ENCODE measurements around the gene MAN2B2.
"Not testable (repeated sequence)": the region's sequence is repeated elsewhere in the genome, so short reads cannot be mapped to it uniquely, and the experiment has no call there.

The MAN2B2 gene

GRCh38 chr4:6620296-6620695 lies 45.3 kb downstream of the MAN2B2 start:
- FAIRE-seq = no peak
- no peak for DNase-seq (ENCODE audit: insufficient read length)
- TF ChIP-seq POLR2AphosphoS5 (IDR thresholded peaks at IDR 0.05; ENCODE audit: low read depth, low read length) (no peak), TAF1 (IDR thresholded peaks at IDR 0.05; ENCODE audit: borderline replicate concordance, low read depth, low read length) (no peak), POLR2A (IDR thresholded peaks at IDR 0.05; ENCODE audit: low read depth, low read length) (no peak)

- no peak for DNase-seq (ENCODE audit: insufficient read length)
- TF ChIP-seq POLR2AphosphoS5 (IDR thresholded peaks at IDR 0.05; ENCODE audit: low read depth, low read length) (no peak), TAF1 (IDR thresholded peaks at IDR 0.05; ENCODE audit: borderline replicate concordance, low read depth, low read length) (no peak), POLR2A (IDR thresholded peaks at IDR 0.05; ENCODE audit: low read depth, low read length) (no peak)
- no peak for FAIRE-seq
Observed at GRCh38 chr4:6620891-6621555, 46.0 kb downstream of the MAN2B2 start.

GRCh38 chr4:6621556-6621927 lies 46.6 kb downstream of the MAN2B2 start:
- FAIRE-seq (no peak), DNase-seq (ENCODE audit: insufficient read length) (no peak)
- TF ChIP-seq POLR2AphosphoS5 (IDR thresholded peaks at IDR 0.05; ENCODE audit: low read depth, low read length) (no peak), POLR2A (IDR thresholded peaks at IDR 0.05; ENCODE audit: low read depth, low read length) (no peak), TAF1 (IDR thresholded peaks at IDR 0.05; ENCODE audit: borderline replicate concordance, low read depth, low read length) (no peak)

GRCh38 chr4:6622744-6623143 lies 47.8 kb downstream of the MAN2B2 start:
- FAIRE-seq = no peak
- DNase-seq (ENCODE audit: insufficient read length) = no peak
- TF ChIP-seq TAF1 (IDR thresholded peaks at IDR 0.05; ENCODE audit: borderline replicate concordance, low read depth, low read length) = no peak
- TF ChIP-seq POLR2AphosphoS5 (IDR thresholded peaks at IDR 0.05; ENCODE audit: low read depth, low read length) = no peak
- no peak for TF ChIP-seq POLR2A (IDR thresholded peaks at IDR 0.05; ENCODE audit: low read depth, low read length)

- no peak for DNase-seq (ENCODE audit: insufficient read length)
- TF ChIP-seq POLR2A (IDR thresholded peaks at IDR 0.05; ENCODE audit: low read depth, low read length) (no peak), POLR2AphosphoS5 (IDR thresholded peaks at IDR 0.05; ENCODE audit: low read depth, low read length) (no peak), TAF1 (IDR thresholded peaks at IDR 0.05; ENCODE audit: borderline replicate concordance, low read depth, low read length) (no peak)
- no peak for FAIRE-seq
Observed at GRCh38 chr4:6625256-6625655, 50.3 kb downstream of the MAN2B2 start.

GRCh38 chr4:6626066-6626465 lies 51.1 kb downstream of the MAN2B2 start:
- FAIRE-seq (no peak), DNase-seq (ENCODE audit: insufficient read length) (no peak)
- no peak for TF ChIP-seq TAF1 (IDR thresholded peaks at IDR 0.05; ENCODE audit: borderline replicate concordance, low read depth, low read length)
- no peak for TF ChIP-seq POLR2AphosphoS5 (IDR thresholded peaks at IDR 0.05; ENCODE audit: low read depth, low read length)
- TF ChIP-seq POLR2A (IDR thresholded peaks at IDR 0.05; ENCODE audit: low read depth, low read length) = no peak

- DNase-seq (ENCODE audit: insufficient read length) (no peak), FAIRE-seq (no peak)
- no peak for TF ChIP-seq POLR2AphosphoS5 (IDR thresholded peaks at IDR 0.05; ENCODE audit: low read depth, low read length)
- TF ChIP-seq TAF1 (IDR thresholded peaks at IDR 0.05; ENCODE audit: borderline replicate concordance, low read depth, low read length) = no peak
Observed at GRCh38 chr4:6627832-6628231, 52.8 kb downstream of the MAN2B2 start.

- DNase-seq (ENCODE audit: insufficient read length); FAIRE-seq: not testable (repeated sequence)
Observed at GRCh38 chr4:6628484-6628883, 53.5 kb downstream of the MAN2B2 start.

- FAIRE-seq (no peak), DNase-seq (ENCODE audit: insufficient read length) (no peak)
- TF ChIP-seq POLR2AphosphoS5 (IDR thresholded peaks at IDR 0.05; ENCODE audit: low read depth, low read length) = no peak
- no peak for TF ChIP-seq POLR2A (IDR thresholded peaks at IDR 0.05; ENCODE audit: low read depth, low read length)
- TF ChIP-seq TAF1 (IDR thresholded peaks at IDR 0.05; ENCODE audit: borderline replicate concordance, low read depth, low read length) = no peak
Observed at GRCh38 chr4:6632125-6632524, 57.1 kb downstream of the MAN2B2 start.

- TF ChIP-seq POLR2AphosphoS5 (IDR thresholded peaks at IDR 0.05; ENCODE audit: low read depth, low read length) (no peak), POLR2A (IDR thresholded peaks at IDR 0.05; ENCODE audit: low read depth, low read length) (no peak), TAF1 (IDR thresholded peaks at IDR 0.05; ENCODE audit: borderline replicate concordance, low read depth, low read length) (no peak)
- FAIRE-seq (no peak), DNase-seq (ENCODE audit: insufficient read length) (no peak)
Observed at GRCh38 chr4:6633091-6633906, 58.3 kb downstream of the MAN2B2 start.

- TF ChIP-seq TAF1 (IDR thresholded peaks at IDR 0.05; ENCODE audit: borderline replicate concordance, low read depth, low read length) (no peak), POLR2AphosphoS5 (IDR thresholded peaks at IDR 0.05; ENCODE audit: low read depth, low read length) (no peak), POLR2A (IDR thresholded peaks at IDR 0.05; ENCODE audit: low read depth, low read length) (no peak)
- DNase-seq (ENCODE audit: insufficient read length) = no peak
- FAIRE-seq = no peak
Observed at GRCh38 chr4:6634746-6635145, 59.8 kb downstream of the MAN2B2 start.

GRCh38 chr4:6639137-6639680 lies 64.2 kb downstream of the MAN2B2 start:
- TF ChIP-seq TAF1 (IDR thresholded peaks at IDR 0.05; ENCODE audit: borderline replicate concordance, low read depth, low read length) (no peak), POLR2AphosphoS5 (IDR thresholded peaks at IDR 0.05; ENCODE audit: low read depth, low read length) (no peak), POLR2A (IDR thresholded peaks at IDR 0.05; ENCODE audit: low read depth, low read length) (no peak)
- FAIRE-seq = no peak

More at GRCh38 chr4:6639137-6639680, 64.2 kb downstream of the MAN2B2 start:
- no peak for DNase-seq (ENCODE audit: insufficient read length)
